ENCODE measurements around the gene STAG3. TPM values are rescaled to one million over a fixed set of nuclear protein-coding genes. Genes with fewer than 3 reads are reported as not detected.

The STAG3 gene
- total RNA-seq, 1 experiment from 2014 or later, result 5.2 TPM

DNA sequence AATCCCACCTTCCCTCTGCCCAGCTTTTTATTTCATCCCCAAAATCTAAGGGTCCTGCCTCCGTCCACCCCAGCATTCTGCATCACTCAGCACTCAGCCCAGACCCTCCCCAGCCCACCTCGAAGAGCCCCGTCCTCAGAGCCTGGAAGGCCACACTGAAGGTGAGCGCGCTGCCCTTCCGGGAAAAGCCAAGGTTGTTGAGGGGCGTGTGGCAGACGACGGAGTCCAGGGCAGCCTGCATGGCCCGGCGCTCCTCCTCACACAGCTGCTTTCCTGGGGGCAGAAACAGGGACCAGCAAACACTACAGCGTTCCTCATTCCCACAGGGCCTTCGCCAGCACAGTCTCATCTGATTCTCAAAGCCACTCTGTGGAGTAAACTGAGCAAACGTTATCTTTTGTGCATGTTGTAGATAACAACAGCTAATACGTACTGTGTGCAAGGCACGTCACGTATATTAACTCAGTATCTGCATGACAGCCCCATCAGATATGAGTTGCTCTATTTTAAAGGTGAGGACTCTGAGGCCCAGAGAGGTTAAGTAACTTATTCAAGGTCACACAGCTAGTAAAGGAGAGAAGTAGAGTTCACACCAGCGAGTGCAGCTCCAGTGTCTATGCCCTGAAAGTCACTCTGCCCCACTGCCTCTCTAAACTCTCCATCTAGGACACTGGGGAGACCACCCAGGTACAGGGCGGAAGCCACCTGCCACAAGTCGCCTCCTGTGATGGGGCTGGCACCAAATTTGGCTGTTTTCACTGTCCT lies 22.0 kb upstream of the STAG3 start:
- H3K27ac Mint-ChIP-seq, result no peak overlapping the region; the same call in 1 of the 2 replicates
- TF ChIP-seq IRF2 (CRISPR knock-in tag; IDR thresholded peaks at IDR 0.05; ENCODE audit: borderline replicate concordance, low read depth) (no peak), ZNF317 (CRISPR knock-in tag; IDR thresholded peaks at IDR 0.05; ENCODE audit: borderline replicate concordance, low read depth) (no peak), NFYB (CRISPR knock-in tag; conservative IDR thresholded peaks at IDR 0.05; ENCODE audit: low read depth) (no peak), NR1H2 (CRISPR knock-in tag; IDR thresholded peaks at IDR 0.05) (no peak), HMGA2 (CRISPR knock-in tag; IDR thresholded peaks at IDR 0.05) (no peak), ZNF416 (CRISPR knock-in tag; IDR thresholded peaks at IDR 0.05) (no peak), ETV6 (CRISPR knock-in tag; IDR thresholded peaks at IDR 0.05) (no peak), ZBTB21 (CRISPR knock-in tag; IDR thresholded peaks at IDR 0.05; ENCODE audit: borderline replicate concordance) (no peak), SMAD4 (CRISPR knock-in tag; IDR thresholded peaks at IDR 0.05) (no peak), ZNF219 (CRISPR knock-in tag; IDR thresholded peaks at IDR 0.05; ENCODE audit: borderline replicate concordance) (no peak), ZNF121 (CRISPR knock-in tag; IDR thresholded peaks at IDR 0.05) (no peak), NR2C2 (CRISPR knock-in tag; IDR thresholded peaks at IDR 0.05) (no peak), ZNF263 (CRISPR knock-in tag; IDR thresholded peaks at IDR 0.05; ENCODE audit: low read depth) (no peak), ZNF671 (CRISPR knock-in tag; IDR thresholded peaks at IDR 0.05) (no peak)
- TF ChIP-seq, protein P1, sequence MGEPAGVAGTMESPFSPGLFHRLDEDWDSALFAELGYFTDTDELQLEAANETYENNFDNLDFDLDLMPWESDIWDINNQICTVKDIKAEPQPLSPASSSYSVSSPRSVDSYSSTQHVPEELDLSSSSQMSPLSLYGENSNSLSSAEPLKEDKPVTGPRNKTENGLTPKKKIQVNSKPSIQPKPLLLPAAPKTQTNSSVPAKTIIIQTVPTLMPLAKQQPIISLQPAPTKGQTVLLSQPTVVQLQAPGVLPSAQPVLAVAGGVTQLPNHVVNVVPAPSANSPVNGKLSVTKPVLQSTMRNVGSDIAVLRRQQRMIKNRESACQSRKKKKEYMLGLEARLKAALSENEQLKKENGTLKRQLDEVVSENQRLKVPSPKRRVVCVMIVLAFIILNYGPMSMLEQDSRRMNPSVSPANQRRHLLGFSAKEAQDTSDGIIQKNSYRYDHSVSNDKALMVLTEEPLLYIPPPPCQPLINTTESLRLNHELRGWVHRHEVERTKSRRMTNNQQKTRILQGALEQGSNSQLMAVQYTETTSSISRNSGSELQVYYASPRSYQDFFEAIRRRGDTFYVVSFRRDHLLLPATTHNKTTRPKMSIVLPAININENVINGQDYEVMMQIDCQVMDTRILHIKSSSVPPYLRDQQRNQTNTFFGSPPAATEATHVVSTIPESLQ (CRISPR knock-in tag; IDR thresholded peaks at IDR 0.05), result no peak
- TF ChIP-seq, protein P2, sequence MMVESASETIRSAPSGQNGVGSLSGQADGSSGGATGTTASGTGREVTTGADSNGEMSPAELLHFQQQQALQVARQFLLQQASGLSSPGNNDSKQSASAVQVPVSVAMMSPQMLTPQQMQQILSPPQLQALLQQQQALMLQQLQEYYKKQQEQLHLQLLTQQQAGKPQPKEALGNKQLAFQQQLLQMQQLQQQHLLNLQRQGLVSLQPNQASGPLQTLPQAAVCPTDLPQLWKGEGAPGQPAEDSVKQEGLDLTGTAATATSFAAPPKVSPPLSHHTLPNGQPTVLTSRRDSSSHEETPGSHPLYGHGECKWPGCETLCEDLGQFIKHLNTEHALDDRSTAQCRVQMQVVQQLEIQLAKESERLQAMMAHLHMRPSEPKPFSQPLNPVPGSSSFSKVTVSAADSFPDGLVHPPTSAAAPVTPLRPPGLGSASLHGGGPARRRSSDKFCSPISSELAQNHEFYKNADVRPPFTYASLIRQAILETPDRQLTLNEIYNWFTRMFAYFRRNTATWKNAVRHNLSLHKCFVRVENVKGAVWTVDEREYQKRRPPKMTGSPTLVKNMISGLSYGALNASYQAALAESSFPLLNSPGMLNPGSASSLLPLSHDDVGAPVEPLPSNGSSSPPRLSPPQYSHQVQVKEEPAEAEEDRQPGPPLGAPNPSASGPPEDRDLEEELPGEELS (CRISPR knock-in tag; IDR thresholded peaks at IDR 0.05), result no peak
- TF ChIP-seq, protein P3, sequence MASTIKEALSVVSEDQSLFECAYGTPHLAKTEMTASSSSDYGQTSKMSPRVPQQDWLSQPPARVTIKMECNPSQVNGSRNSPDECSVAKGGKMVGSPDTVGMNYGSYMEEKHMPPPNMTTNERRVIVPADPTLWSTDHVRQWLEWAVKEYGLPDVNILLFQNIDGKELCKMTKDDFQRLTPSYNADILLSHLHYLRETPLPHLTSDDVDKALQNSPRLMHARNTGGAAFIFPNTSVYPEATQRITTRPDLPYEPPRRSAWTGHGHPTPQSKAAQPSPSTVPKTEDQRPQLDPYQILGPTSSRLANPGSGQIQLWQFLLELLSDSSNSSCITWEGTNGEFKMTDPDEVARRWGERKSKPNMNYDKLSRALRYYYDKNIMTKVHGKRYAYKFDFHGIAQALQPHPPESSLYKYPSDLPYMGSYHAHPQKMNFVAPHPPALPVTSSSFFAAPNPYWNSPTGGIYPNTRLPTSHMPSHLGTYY (CRISPR knock-in tag; IDR thresholded peaks at IDR 0.05), result no peak
- TF ChIP-seq, protein P4, sequence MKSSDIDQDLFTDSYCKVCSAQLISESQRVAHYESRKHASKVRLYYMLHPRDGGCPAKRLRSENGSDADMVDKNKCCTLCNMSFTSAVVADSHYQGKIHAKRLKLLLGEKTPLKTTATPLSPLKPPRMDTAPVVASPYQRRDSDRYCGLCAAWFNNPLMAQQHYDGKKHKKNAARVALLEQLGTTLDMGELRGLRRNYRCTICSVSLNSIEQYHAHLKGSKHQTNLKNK (CRISPR knock-in tag; IDR thresholded peaks at IDR 0.05), result no peak
- TF ChIP-seq, protein P5, sequence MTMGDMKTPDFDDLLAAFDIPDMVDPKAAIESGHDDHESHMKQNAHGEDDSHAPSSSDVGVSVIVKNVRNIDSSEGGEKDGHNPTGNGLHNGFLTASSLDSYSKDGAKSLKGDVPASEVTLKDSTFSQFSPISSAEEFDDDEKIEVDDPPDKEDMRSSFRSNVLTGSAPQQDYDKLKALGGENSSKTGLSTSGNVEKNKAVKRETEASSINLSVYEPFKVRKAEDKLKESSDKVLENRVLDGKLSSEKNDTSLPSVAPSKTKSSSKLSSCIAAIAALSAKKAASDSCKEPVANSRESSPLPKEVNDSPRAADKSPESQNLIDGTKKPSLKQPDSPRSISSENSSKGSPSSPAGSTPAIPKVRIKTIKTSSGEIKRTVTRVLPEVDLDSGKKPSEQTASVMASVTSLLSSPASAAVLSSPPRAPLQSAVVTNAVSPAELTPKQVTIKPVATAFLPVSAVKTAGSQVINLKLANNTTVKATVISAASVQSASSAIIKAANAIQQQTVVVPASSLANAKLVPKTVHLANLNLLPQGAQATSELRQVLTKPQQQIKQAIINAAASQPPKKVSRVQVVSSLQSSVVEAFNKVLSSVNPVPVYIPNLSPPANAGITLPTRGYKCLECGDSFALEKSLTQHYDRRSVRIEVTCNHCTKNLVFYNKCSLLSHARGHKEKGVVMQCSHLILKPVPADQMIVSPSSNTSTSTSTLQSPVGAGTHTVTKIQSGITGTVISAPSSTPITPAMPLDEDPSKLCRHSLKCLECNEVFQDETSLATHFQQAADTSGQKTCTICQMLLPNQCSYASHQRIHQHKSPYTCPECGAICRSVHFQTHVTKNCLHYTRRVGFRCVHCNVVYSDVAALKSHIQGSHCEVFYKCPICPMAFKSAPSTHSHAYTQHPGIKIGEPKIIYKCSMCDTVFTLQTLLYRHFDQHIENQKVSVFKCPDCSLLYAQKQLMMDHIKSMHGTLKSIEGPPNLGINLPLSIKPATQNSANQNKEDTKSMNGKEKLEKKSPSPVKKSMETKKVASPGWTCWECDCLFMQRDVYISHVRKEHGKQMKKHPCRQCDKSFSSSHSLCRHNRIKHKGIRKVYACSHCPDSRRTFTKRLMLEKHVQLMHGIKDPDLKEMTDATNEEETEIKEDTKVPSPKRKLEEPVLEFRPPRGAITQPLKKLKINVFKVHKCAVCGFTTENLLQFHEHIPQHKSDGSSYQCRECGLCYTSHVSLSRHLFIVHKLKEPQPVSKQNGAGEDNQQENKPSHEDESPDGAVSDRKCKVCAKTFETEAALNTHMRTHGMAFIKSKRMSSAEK (CRISPR knock-in tag; IDR thresholded peaks at IDR 0.05; ENCODE audit: borderline replicate concordance), result no peak
- H3K4me1 Mint-ChIP-seq, result peaks cover 35% of the 10 kb centered on the region
- peaks cover 24% of the 10 kb centered on the region for H3K36me3 Mint-ChIP-seq
- ATAC-seq (no peak), DNase-seq (ENCODE audit: low spot score) (no peak)
- POLR2A ChIA-PET, result interaction anchor here (0.7 to 1.0 kb wide), 2 partner anchors 12 to 23 kb away, joined by 3 read pairs; no protein-coding TSS in a partner anchor
- CTCF ChIA-PET, result interaction anchor here (1.4 kb wide), 1 partner anchor 23 kb away, joined by 3 read pairs; no protein-coding TSS in a partner anchor
- no peaks in the 10 kb centered on the region for H3K27me3 Mint-ChIP-seq (ENCODE audit: low read depth)
- no peak overlapping the region for H3K4me3 Mint-ChIP-seq
- H3K9me3 Mint-ChIP-seq, result no peaks in the 10 kb centered on the region
